PC-3 (cell line): ENCODE results near the gene COX7B. TPM values are rescaled to one million over a fixed set of nuclear protein-coding genes. Genes with fewer than 3 reads are reported as not detected.

Experiments used
- ATAC-seq: fragments of 200-7000 bp; cut with Tn5 transposase; 2 replicates; pipeline ENCODE4 v1.9.1; 2020; ENCODE audit warnings: mild to moderate bottlenecking, moderate library complexity
- BruUV-seq: library from RNA; stranded (reverse); fragments of 400-500 nt; replicated peaks from 2 replicates; lab custom pipeline; 2021; lab: Mats Ljungman, UMichigan
- CTCF ChIA-PET: fragments of 300-600 bp; sonication (Branson Sonifier 250); formaldehyde crosslinking; loops from one replicate; lab custom pipeline; 2022; ENCODE audit warnings: antibody characterized with exemption; lab: Charles Lee
- POLR2A ChIA-PET: fragments of 300-600 bp; sonication (Branson Sonifier 250); formaldehyde crosslinking; loops from one replicate; lab custom pipeline; 2022; ENCODE audit warnings: antibody characterized with exemption; ENCODE audit not compliant: unreplicated experiment; lab: Charles Lee
- DNase-seq: peaks from one replicate; pipeline ENCODE4 v3.0.0-alpha.2; 2015
- H2AFZ ChIP-seq: fragments of 300-600 bp; sonication (generic); 2 replicates; pipeline ENCODE4 v1.6.0; 2016; ENCODE audit warnings: antibody characterized with exemption, low read length
- H3F3A ChIP-seq: fragments of 300-600 bp; sonication (generic); one replicate; pipeline ENCODE4 v1.6.0; 2017; ENCODE audit warnings: antibody characterized with exemption, low read length, control low read depth, mild to moderate bottlenecking; ENCODE audit not compliant: unreplicated experiment
- H3K27ac ChIP-seq: fragments of 300-600 bp; sonication (generic); 2 replicates; pipeline ENCODE4 v1.5.1; 2016; ENCODE audit warnings: mild to moderate bottlenecking, low read length
- H3K27me3 ChIP-seq: fragments of 300-600 bp; sonication (generic); 2 replicates; pipeline ENCODE4 v1.6.1; 2016; ENCODE audit warnings: low read length, mixed read lengths
- H3K36me3 ChIP-seq: fragments of 300-600 bp; sonication (generic); 2 replicates; pipeline ENCODE4 v1.6.1; 2016; ENCODE audit warnings: low read depth, mixed run types, low read length, mixed read lengths
- H3K4me1 ChIP-seq: fragments of 300-600 bp; sonication (generic); 2 replicates; pipeline ENCODE4 v1.5.1; 2016; ENCODE audit warnings: low read length; ENCODE audit not compliant: insufficient read depth
- H3K4me2 ChIP-seq: fragments of 300-600 bp; sonication (generic); 2 replicates; pipeline ENCODE4 v1.6.0; 2016; ENCODE audit warnings: low read length
- H3K4me3 ChIP-seq: fragments of 300-600 bp; sonication (generic); 2 replicates; pipeline ENCODE4 v1.5.1; 2016; ENCODE audit warnings: mild to moderate bottlenecking, low read length, mixed read lengths
- H3K79me2 ChIP-seq: fragments of 300-600 bp; sonication (generic); 2 replicates; pipeline ENCODE4 v1.6.1; 2017; ENCODE audit warnings: low read length, mixed read lengths
- H3K9ac ChIP-seq: fragments of 300-600 bp; sonication (generic); 2 replicates; pipeline ENCODE4 v1.6.0; 2016; ENCODE audit warnings: mild to moderate bottlenecking, low read length
- H3K9me2 ChIP-seq: fragments of 300-600 bp; sonication (generic); replicated peaks from 2 replicates; pipeline ENCODE4 v1.6.1; 2016; ENCODE audit warnings: mixed run types, low read length, mixed read lengths
- H3K9me3 ChIP-seq: fragments of 300-600 bp; sonication (generic); 2 replicates; pipeline ENCODE4 v1.6.1; 2016; ENCODE audit warnings: low read length, mixed read lengths
- H4K20me1 ChIP-seq: fragments of 300-600 bp; sonication (generic); 2 replicates; pipeline ENCODE4 v1.6.1; 2016; ENCODE audit warnings: low read length, mixed read lengths
- CTCF ChIP-seq: fragments of 300-600 bp; sonication (generic); conservative IDR thresholded peaks from 2 replicates; pipeline ENCODE4 v1.5.1; 2017; ENCODE audit warnings: antibody characterized with exemption, low read depth, mild to moderate bottlenecking, low read length
- EZH2 ChIP-seq: fragments of 300-600 bp; sonication (generic); IDR thresholded peaks from one replicate; pipeline ENCODE4 v1.6.1; 2017; ENCODE audit warnings: antibody characterized with exemption, mild to moderate bottlenecking, low read length; ENCODE audit not compliant: unreplicated experiment
- EZH2phosphoT487 ChIP-seq: fragments of 300-600 bp; sonication (generic); IDR thresholded peaks from 2 replicates; pipeline ENCODE4 v1.6.1; 2018; ENCODE audit warnings: mild to moderate bottlenecking, antibody characterized with exemption, low read length, borderline replicate concordance
- intact Hi-C: fragments of 100-400 bp; cut with micrococcal nuclease; formaldehyde crosslinking; loops from 2 replicates; pipeline ENCODE4 v1.9.0; 2023
- total RNA-seq: library from RNA; depleted of rRNA; stranded (reverse); fragments of >200 nt; gene quantifications from 2 replicates; pipeline ENCODE4 v1.2.3, GENCODE V29; 2014

COX7B gene
- total RNA-seq, 1 experiment from 2014 or later: 852 TPM

GRCh38 chrX:77922787-77923186 lies 23.5 kb downstream of the COX7B start:
- Histone ChIP-seq H3K36me3 (no peaks in the 10 kb centered on the region), H3K9me3 (no peaks in the 10 kb centered on the region), H3F3A (no peaks in the 10 kb centered on the region), H3K9ac (no peak overlapping the region), H3K4me1 (no peaks in the 10 kb centered on the region), H3K4me3 (no peak overlapping the region), H3K27ac (no peak overlapping the region), H3K9me2 (no peaks in the 10 kb centered on the region), H4K20me1 (no peaks in the 10 kb centered on the region), H2AFZ (no peak overlapping the region), H3K79me2 (no peaks in the 10 kb centered on the region), H3K4me2 (no peak overlapping the region), H3K27me3 (no peaks in the 10 kb centered on the region)
- ChIA-PET POLR2A (no interaction called here), CTCF (no interaction called here)
- no TSS peak for BruUV-seq
- DNase-seq (no peak), ATAC-seq (no peak)
- no peak for TF ChIP-seq EZH2
- intact Hi-C loops: no loop called here

- H3F3A ChIP-seq: no peaks in the 10 kb centered on the region
- H3K27ac ChIP-seq: no peak overlapping the region
- H3K27me3 ChIP-seq: no peaks in the 10 kb centered on the region
- H2AFZ ChIP-seq: no peak overlapping the region
- BruUV-seq: no TSS peak
- no peaks in the 10 kb centered on the region for H3K9me2 ChIP-seq
- no peaks in the 10 kb centered on the region for H3K4me1 ChIP-seq
- H3K9me3 ChIP-seq: no peaks in the 10 kb centered on the region
- no peaks in the 10 kb centered on the region for H4K20me1 ChIP-seq
- POLR2A ChIA-PET: no interaction called here
- ATAC-seq: no peak
- H3K79me2 ChIP-seq: no peaks in the 10 kb centered on the region
- intact Hi-C loops: no loop called here
- H3K4me2 ChIP-seq: no peak overlapping the region
- H3K36me3 ChIP-seq: no peaks in the 10 kb centered on the region
- no peak for DNase-seq
- CTCF ChIA-PET: no interaction called here
- H3K4me3 ChIP-seq: no peak overlapping the region
- TF ChIP-seq EZH2phosphoT487 (no peak), EZH2 (no peak), CTCF (no peak)
- H3K9ac ChIP-seq: no peak overlapping the region
These were observed 25.1 kb downstream of the COX7B start for GRCh38 chrX:77924320-77924859.

GRCh38 chrX:77925764-77926163 lies 26.5 kb downstream of the COX7B start:
- ATAC-seq: no peak
- no TSS peak for BruUV-seq
- Histone ChIP-seq H2AFZ (no peak overlapping the region), H3K9me2 (no peaks in the 10 kb centered on the region), H3K4me2 (no peak overlapping the region), H3K9me3 (no peaks in the 10 kb centered on the region), H3K27me3 (no peaks in the 10 kb centered on the region), H4K20me1 (no peaks in the 10 kb centered on the region), H3K9ac (no peak overlapping the region), H3K79me2 (no peaks in the 10 kb centered on the region), H3F3A (no peaks in the 10 kb centered on the region), H3K36me3 (no peaks in the 10 kb centered on the region), H3K4me1 (no peaks in the 10 kb centered on the region), H3K4me3 (no peak overlapping the region), H3K27ac (no peak overlapping the region)
- POLR2A ChIA-PET: no interaction called here
- intact Hi-C loops: no loop called here
- no peak for TF ChIP-seq EZH2
- no peak for TF ChIP-seq CTCF
- TF ChIP-seq EZH2phosphoT487: no peak
- no peak for DNase-seq
- CTCF ChIA-PET: no interaction called here
